ENCODE data around the gene EFS. TPM values are rescaled to one million over a fixed set of nuclear protein-coding genes. Genes with fewer than 3 reads are reported as not detected.
"Not testable (repeated sequence)": the region's sequence is repeated elsewhere in the genome, so short reads cannot be mapped to it uniquely, and the experiment has no call there.

EFS gene
- total RNA-seq, 2 experiments from 2014 or later = not detected

GRCh38 chr14:23399136-23399535 lies 34.2 kb upstream of the EFS start:
- no peak for TF ChIP-seq CTCF (IDR thresholded peaks at IDR 0.05)
- no peak overlapping the region for H3K27ac Mint-ChIP-seq
- no peak overlapping the region for H3K4me3 Mint-ChIP-seq
- no peaks in the 10 kb centered on the region for H3K9me3 Mint-ChIP-seq
- POLR2A ChIA-PET = no interaction called here
- no peaks in the 10 kb centered on the region for H3K27me3 Mint-ChIP-seq
- no peak for DNase-seq
- ATAC-seq = no peak
- intact Hi-C loops (cut with micrococcal nuclease) = no loop called here
- CTCF ChIA-PET = no interaction called here
- no peaks in the 10 kb centered on the region for H3K36me3 Mint-ChIP-seq (ENCODE audit: low read depth)
- H3K4me1 Mint-ChIP-seq (ENCODE audit: low read depth) = no peaks in the 10 kb centered on the region

- DNase-seq = no peak
- TF ChIP-seq CTCF (IDR thresholded peaks at IDR 0.05) = no peak
- H3K27me3 Mint-ChIP-seq = no peaks in the 10 kb centered on the region
- intact Hi-C loops (cut with micrococcal nuclease) = no loop called here
- no peak overlapping the region for H3K27ac Mint-ChIP-seq
- ChIA-PET POLR2A (no interaction called here), CTCF (no interaction called here)
- no peaks in the 10 kb centered on the region for H3K9me3 Mint-ChIP-seq
- no peak for ATAC-seq
- H3K36me3 Mint-ChIP-seq (ENCODE audit: low read depth) = no peaks in the 10 kb centered on the region
- no peaks in the 10 kb centered on the region for H3K4me1 Mint-ChIP-seq (ENCODE audit: low read depth)
- no peak overlapping the region for H3K4me3 Mint-ChIP-seq
Observed at GRCh38 chr14:23398348-23398747, 33.4 kb upstream of the EFS start.

GRCh38 chr14:23396781-23397407 lies 31.9 kb upstream of the EFS start:
- CTCF ChIA-PET = interaction anchor here (1.8 kb wide), 1 partner anchor 17 kb away, joined by 9 read pairs; no protein-coding TSS in a partner anchor
- no peak overlapping the region for H3K27ac Mint-ChIP-seq

GRCh38 chr14:23396126-23396525 lies 31.2 kb upstream of the EFS start:
- no peak for TF ChIP-seq CTCF (IDR thresholded peaks at IDR 0.05)
- no peak overlapping the region for H3K27ac Mint-ChIP-seq
- DNase-seq (no peak), ATAC-seq (no peak)
- no peaks in the 10 kb centered on the region for H3K4me1 Mint-ChIP-seq (ENCODE audit: low read depth)
- no peak overlapping the region for H3K4me3 Mint-ChIP-seq
- no peaks in the 10 kb centered on the region for H3K36me3 Mint-ChIP-seq (ENCODE audit: low read depth)
- H3K27me3 Mint-ChIP-seq = peaks cover 2% of the 10 kb centered on the region
- H3K9me3 Mint-ChIP-seq = no peaks in the 10 kb centered on the region
- ChIA-PET CTCF (interaction anchor here (1.8 kb wide), 1 partner anchor 16 kb away, joined by 9 read pairs; no protein-coding TSS in a partner anchor), POLR2A (no interaction called here)
- intact Hi-C loops (cut with micrococcal nuclease) = no loop called here

More at GRCh38 chr14:23396781-23397407, 31.9 kb upstream of the EFS start:
- Mint-ChIP-seq H3K27me3 (peaks cover 2% of the 10 kb centered on the region), H3K36me3 (ENCODE audit: low read depth) (no peaks in the 10 kb centered on the region), H3K4me1 (ENCODE audit: low read depth) (no peaks in the 10 kb centered on the region), H3K4me3 (no peak overlapping the region), H3K9me3 (no peaks in the 10 kb centered on the region)
- no peak for TF ChIP-seq CTCF (IDR thresholded peaks at IDR 0.05)
- ATAC-seq = no peak
- DNase-seq = no peak
- POLR2A ChIA-PET = no interaction called here
- intact Hi-C loops (cut with micrococcal nuclease) = no loop called here

- intact Hi-C loops (cut with micrococcal nuclease) = no loop called here
- no peaks in the 10 kb centered on the region for H3K36me3 Mint-ChIP-seq (ENCODE audit: low read depth)
- H3K27me3 Mint-ChIP-seq = peaks cover 2% of the 10 kb centered on the region
- DNase-seq = no peak
- CTCF ChIA-PET = interaction anchor here (1.9 kb wide), 1 partner anchor 13 kb away, joined by 7 read pairs; no protein-coding TSS in a partner anchor
- TF ChIP-seq CTCF (IDR thresholded peaks at IDR 0.05) = no peak
- POLR2A ChIA-PET = no interaction called here
- H3K9me3 Mint-ChIP-seq = no peaks in the 10 kb centered on the region
- H3K4me3 Mint-ChIP-seq = no peak overlapping the region
- no peak overlapping the region for H3K27ac Mint-ChIP-seq
- no peak for ATAC-seq
- H3K4me1 Mint-ChIP-seq (ENCODE audit: low read depth) = no peaks in the 10 kb centered on the region
Observed at GRCh38 chr14:23392613-23393012, 27.6 kb upstream of the EFS start.

GRCh38 chr14:23389871-23390270 lies 24.9 kb upstream of the EFS start:
- intact Hi-C loops (cut with micrococcal nuclease) = loop anchor here (10.0 kb wide), 1 partner anchor 125 kb away; no protein-coding TSS in a partner anchor
- H3K4me3 Mint-ChIP-seq; ATAC-seq; H3K27me3 Mint-ChIP-seq; POLR2A ChIA-PET; H3K36me3 Mint-ChIP-seq (ENCODE audit: low read depth); H3K9me3 Mint-ChIP-seq; H3K4me1 Mint-ChIP-seq (ENCODE audit: low read depth); DNase-seq; CTCF ChIA-PET; H3K27ac Mint-ChIP-seq: not testable (repeated sequence)

All from activated CD8-positive, alpha-beta T cell treated with anti-CD3 and anti-CD28 coated beads for 36 hours (primary cell).